K562 (cell line): ENCODE data around the gene SCUBE2. TPM values are rescaled to one million over a fixed set of nuclear protein-coding genes. Genes with fewer than 3 reads are reported as not detected.
A peak's percentile ranks its signal among the peaks of the same experiment; 100 is the strongest.

ENCODE experiments used
- ATAC-seq: fragments of 200-7000 bp; cut with Tn5 transposase; 3 replicates; pipeline ENCODE4 v1.9.1; 2020; ENCODE audit warnings: moderate library complexity
- BruUV-seq: library from RNA; stranded (reverse); fragments of 400-500 nt; replicated peaks from 2 replicates; lab custom pipeline; 2021; lab: Mats Ljungman, UMichigan
- CTCF ChIA-PET: fragments of 300-600 bp; formaldehyde crosslinking; extraction: SDS; loops from one replicate; lab custom pipeline; 2021; ENCODE audit warnings: low intra/inter-chr PET ratio; lab: Yijun Ruan, JAX
- POLR2A ChIA-PET: fragments of 300-600, 350-650 bp; sonication (Branson Sonifier 250); formaldehyde crosslinking; extraction: SDS; loops from one replicate; lab custom pipeline; 2021; ENCODE audit warnings: antibody characterized with exemption, inconsistent platforms; lab: Yijun Ruan, JAX
- DNase-seq, 4 experiments: peaks; one replicate each; pipeline versions ENCODE4 v3.0.0 to v3.0.0-alpha.2; 2011 to 2018; ENCODE audit warnings: low spot score in 3 of 4, mixed read lengths in 3 of 4; ENCODE audit errors: extremely low read depth in 1 of 4
- FAIRE-seq: peaks from 2 replicates; lab custom pipeline; 2011; peaks lifted over from hg19 to GRCh38; lab: Jason Lieb, UNC
- H2AFZ ChIP-seq: 2 replicates; pipeline ENCODE4 v1.6.0; 2011; ENCODE audit warnings: low read depth, low read length, control low read depth, inconsistent platforms
- H3K27ac ChIP-seq: fragments of 200-600 bp; 3 replicates; pipeline ENCODE4 v1.8.0; 2011; ENCODE audit warnings: low read depth, mild to moderate bottlenecking, control low read depth, inconsistent platforms, low read length, moderate library complexity, mixed read lengths; ENCODE audit errors: extremely low read depth
- H3K27me3 ChIP-seq, 2 experiments: fragments of 300-600 bp in 1 of 2; 2 replicates in 1 of 2; 3 replicates in 1 of 2; pipeline versions ENCODE4 v1.6.0 to v1.8.0; 2011; ENCODE audit warnings: inconsistent platforms in 2 of 2, low read length in 2 of 2, mild to moderate bottlenecking in 1 of 2, mixed read lengths in 1 of 2, moderate library complexity in 1 of 2; ENCODE audit not compliant: control insufficient read depth in 2 of 2, insufficient read depth in 2 of 2
- H3K36me3 ChIP-seq: fragments of 300-600 bp; 3 replicates; pipeline ENCODE4 v1.8.0; 2011; ENCODE audit warnings: mild to moderate bottlenecking, low read length, inconsistent platforms; ENCODE audit not compliant: control insufficient read depth, insufficient read depth
- H3K4me1 ChIP-seq, 2 experiments: fragments of 200-600 bp in 1 of 2; replicated peaks in 1 of 2; 2 replicates in 1 of 2; 3 replicates in 1 of 2; pipeline versions ENCODE4 v1.5.1 to v1.8.0; 2011; ENCODE audit warnings: inconsistent platforms in 2 of 2, low read length in 2 of 2, mild to moderate bottlenecking in 1 of 2, mixed read lengths in 1 of 2, moderate library complexity in 1 of 2; ENCODE audit not compliant: control insufficient read depth in 2 of 2, insufficient read depth in 2 of 2
- H3K4me2 ChIP-seq: 2 replicates; pipeline ENCODE4 v1.6.1; 2011; ENCODE audit warnings: low read length, control low read depth, inconsistent platforms, mixed read lengths; ENCODE audit not compliant: insufficient read depth
- H3K4me3 ChIP-seq: fragments of 200-600 bp; sonication (generic), shearing (Covaris generic); 2 replicates; pipeline ENCODE4 v1.5.1; 2016; ENCODE audit warnings: control low read depth, inconsistent platforms
- H3K79me2 ChIP-seq: fragments of 200-600 bp; 3 replicates; pipeline ENCODE4 v1.8.0; 2011; ENCODE audit warnings: low read length, inconsistent platforms; ENCODE audit not compliant: control insufficient read depth, insufficient read depth
- H3K9ac ChIP-seq, 2 experiments: 2 replicates each; pipeline versions ENCODE4 v1.6.0 to v1.6.1; 2011; ENCODE audit warnings: low read depth in 2 of 2, low read length in 2 of 2, control low read depth in 1 of 2, inconsistent platforms in 1 of 2, mild to moderate bottlenecking in 1 of 2, mixed read lengths in 1 of 2; ENCODE audit not compliant: insufficient read depth in 1 of 2
- H3K9me1 ChIP-seq: one replicate; pipeline ENCODE4 v1.6.0; 2011; ENCODE audit warnings: inconsistent platforms, mild to moderate bottlenecking, low read length, moderate library complexity; ENCODE audit not compliant: control insufficient read depth, insufficient read depth
- H3K9me3 ChIP-seq: replicated peaks from 2 replicates; pipeline ENCODE4 v1.5.1; 2011; ENCODE audit warnings: low read depth, low read length, inconsistent platforms; ENCODE audit not compliant: control insufficient read depth, insufficient read depth
- H4K20me1 ChIP-seq: replicated peaks from 2 replicates; pipeline ENCODE4 v1.6.1; 2011; ENCODE audit warnings: low read length, inconsistent platforms, mixed read lengths; ENCODE audit not compliant: control insufficient read depth, insufficient read depth
- HNRNPUL1 ChIP-seq: fragments of 200-400 bp; formaldehyde crosslinking; IDR thresholded peaks from 2 replicates; pipeline ENCODE4 v1.6.1; 2017; ENCODE audit warnings: low read length
- MCM5 ChIP-seq: fragments of 450-650 bp; IDR thresholded peaks from 2 replicates; pipeline ENCODE4 v1.6.1; 2016; ENCODE audit warnings: low read depth
- NR2F6 ChIP-seq: fragments of 450-650 bp; formaldehyde crosslinking; IDR thresholded peaks from 2 replicates; pipeline ENCODE4 v1.4.0; 2020; ENCODE audit warnings: mild to moderate bottlenecking
- PHB ChIP-seq: fragments of 250-450 bp; sonication (Bioruptor Pico); IDR thresholded peaks from 2 replicates; pipeline ENCODE4 v1.5.0; 2021
- RREB1 ChIP-seq: fragments of 250-450 bp; sonication (Bioruptor Pico); IDR thresholded peaks from 2 replicates; pipeline ENCODE4 v1.4.0; 2020
- SPI1 ChIP-seq: IDR thresholded peaks from 2 replicates; pipeline ENCODE4 v1.6.1; 2011; ENCODE audit warnings: low read depth, low read length, control low read depth, borderline replicate concordance
- ZFP1 ChIP-seq: fragments of 450-650 bp; formaldehyde crosslinking; IDR thresholded peaks from 2 replicates; pipeline ENCODE4 v1.4.0; 2020; ENCODE audit warnings: mild to moderate bottlenecking, mixed read lengths
- WGBS: fragments of 100-300 bp; shearing (Covaris generic); methylation state at CpG from one replicate; pipeline ENCODE4 v1.1.6; 2016; ENCODE audit warnings: low coverage, mixed read lengths; ENCODE audit not compliant: insufficient coverage; ENCODE audit errors: missing lambda C conversion rate; 5-methylcytosine and 5-hydroxymethylcytosine counted together
- in situ Hi-C: fragments of 300-500 bp; cut with MboI; formaldehyde crosslinking; loops from 4 replicates; pipeline ENCODE4 v1.15.0; 2018; ENCODE audit warnings: inconsistent platforms, mixed read lengths
- intact Hi-C: fragments of 100-400 bp; cut with micrococcal nuclease; formaldehyde crosslinking; loops from 2 replicates; pipeline ENCODE4 v1.14.2; 2022
- polyA plus RNA-seq, 8 experiments: library from polyadenylated mRNA; depleted of rRNA in 4 of 8; stranded (reverse) in 5 of 8; unstranded in 3 of 8; fragments of >200 nt; fragmentation: Nextera tagmentation in 2 of 8; fragmentation: Illumina TruSeq in 1 of 8; extraction: Ambion mirVana in 2 of 8; extraction: Trizol in 1 of 8; gene quantifications; 2 replicates each; pipeline versions ENCODE4 v1.2.1 to v1.2.3, GENCODE V29; 2011 to 2014; ENCODE audit warnings: inconsistent platforms in 1 of 8, missing spikeins in 1 of 8
- total RNA-seq, 7 experiments: library from RNA; depleted of rRNA in 6 of 7; stranded (reverse); fragments of >200 nt in 6 of 7; fragmentation: Illumina TruSeq in 2 of 7; extraction: Trizol in 2 of 7; gene quantifications; 2 replicates each; pipeline versions ENCODE4 v1.2.1 to v1.2.3, GENCODE V29; 2011 to 2021; ENCODE audit warnings: low replicate concordance in 1 of 7

SCUBE2 gene
- total and polyA plus RNA-seq, 9 of the 15 experiments (the other 6 are each of a cell fraction or from before 2014, with no cell fraction given): 0.06 to 0.40 (median 0.07) TPM; not detected in 6

DNA sequence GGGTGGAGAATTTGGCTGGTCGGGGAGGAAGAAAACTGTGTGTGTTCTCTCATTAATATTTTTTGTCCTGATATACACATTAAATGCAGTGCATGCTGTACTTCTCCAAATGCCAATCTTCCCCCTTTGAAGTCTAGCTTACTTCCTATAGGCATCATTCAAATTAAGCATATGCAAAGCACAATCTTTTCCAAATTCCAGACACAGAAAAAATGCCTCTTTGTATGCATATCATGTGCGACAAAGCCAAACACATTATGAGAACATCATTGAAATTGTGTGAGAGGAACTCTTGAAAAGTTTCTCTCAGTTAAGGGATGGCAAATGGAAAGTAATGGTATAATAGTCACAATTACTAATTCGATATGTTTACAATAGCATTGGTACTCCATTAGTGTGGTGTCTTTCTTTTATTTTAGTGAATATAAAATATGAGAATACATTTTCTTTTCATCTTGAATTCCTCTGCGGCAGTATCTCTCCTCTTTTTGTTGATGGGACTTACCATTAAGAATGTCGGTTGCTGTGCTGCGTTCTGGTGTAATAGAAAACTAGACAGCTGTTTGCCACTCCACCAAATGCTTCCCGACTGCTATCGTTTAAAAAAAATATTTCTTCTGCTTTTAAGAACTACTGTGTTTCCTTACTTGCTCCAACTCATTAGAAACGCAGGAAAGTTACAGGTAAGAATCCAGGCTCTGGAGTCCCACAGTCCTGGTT, 68.3 kb downstream of the SCUBE2 start (continued):
- TF ChIP-seq PHB (CRISPR knock-in tag): no peak

DNA sequence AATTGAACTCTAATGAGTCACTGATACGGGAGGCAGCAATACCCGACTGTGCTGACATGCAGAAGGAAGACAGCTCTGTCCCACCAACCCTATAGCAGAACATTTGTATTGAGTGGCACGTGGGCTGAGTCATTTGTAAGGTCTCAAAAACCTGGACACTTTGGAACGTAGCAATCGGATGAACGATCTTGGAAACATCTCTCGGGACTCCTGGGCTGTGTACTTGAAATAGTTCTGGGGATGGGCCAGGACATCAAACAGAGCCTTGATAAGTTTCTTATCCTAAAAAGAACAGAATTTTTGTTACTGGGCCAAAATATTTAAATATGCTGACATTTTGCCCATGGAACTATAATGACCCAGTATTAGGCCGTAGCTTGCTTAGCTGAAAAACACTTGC, 70.5 kb downstream of the SCUBE2 start:
- H3K27ac ChIP-seq: no peak overlapping the region
- peaks cover 16 to 47% of the 10 kb centered on the region in 2 experiments for H3K27me3 ChIP-seq
- 15% methylated on average over 8 of the region's 8 CpGs for WGBS
- ChIA-PET CTCF (no interaction called here), POLR2A (interaction anchor here (0.6 kb wide), 1 partner anchor 649 kb away, joined by 3 read pairs; no protein-coding TSS in a partner anchor)
- no peak overlapping the region for H2AFZ ChIP-seq
- H3K9me1 ChIP-seq: no peaks in the 10 kb centered on the region
- H3K4me3 ChIP-seq: no peak overlapping the region
- intact Hi-C loops: no loop called here
- H3K36me3 ChIP-seq: no peaks in the 10 kb centered on the region
- TF ChIP-seq ZFP1 (CRISPR knock-in tag): no peak
- TF ChIP-seq NR2F6 (CRISPR knock-in tag): no peak
- TF ChIP-seq SPI1: no peak
- no peak for TF ChIP-seq MCM5
- TF ChIP-seq HNRNPUL1: no peak
- TF ChIP-seq RREB1 (CRISPR knock-in tag): no peak
- H4K20me1 ChIP-seq: no peaks in the 10 kb centered on the region
- in situ Hi-C loops: no loop called here
- DNase-seq: no peak
- no peak overlapping the region for H3K9ac ChIP-seq
- no peak overlapping the region for H3K4me2 ChIP-seq
- peaks cover 4% of the 10 kb centered on the region; the same call in 1 of the 2 replicates for H3K9me3 ChIP-seq
- no peaks in the 10 kb centered on the region for H3K79me2 ChIP-seq
- peak; percentile 42 for FAIRE-seq
- ATAC-seq: no peak
- H3K4me1 ChIP-seq: no peaks in the 10 kb centered on the region; a peak in 1 of 5 replicates
- BruUV-seq: no TSS peak
